Adrenal gland (tissue), 12 donors: ENCODE measurements around the gene PLPPR2. TPM values are rescaled to one million over a fixed set of nuclear protein-coding genes. Genes with fewer than 3 reads are reported as not detected.
"Not testable (repeated sequence)": the region's sequence is repeated elsewhere in the genome, so short reads cannot be mapped to it uniquely, and the experiment has no call there.

Source experiments
- DNase-seq, 7 donors: peaks; one replicate each; pipeline ENCODE4 v3.0.0-alpha.2; 2019 to 2020
- H3K27ac ChIP-seq, 5 donors: fragments of 200-600 bp; sonication (generic) in 4 of 5; 1 replicate in 3 of 5; 2 replicates in 2 of 5; pipeline versions ENCODE4 v1.5.1 to v1.8.0; 2016 to 2020; ENCODE audit warnings: mild to moderate bottlenecking in 1 of 5
- H3K27me3 ChIP-seq: fragments of 200-600 bp; 2 replicates; pipeline ENCODE4 v1.8.0; 2021
- H3K36me3 ChIP-seq, 2 donors: fragments of 200-600 bp; replicated peaks in 1 of 2; 1 replicate in 1 of 2; 2 replicates in 1 of 2; pipeline versions ENCODE4 v1.5.1 to v1.8.0; 2018 to 2022
- H3K4me1 ChIP-seq, 2 donors: fragments of 200-600 bp; replicated peaks in 1 of 2; 1 replicate in 1 of 2; 2 replicates in 1 of 2; pipeline versions ENCODE4 v1.5.1 to v1.8.0; 2018 to 2021
- H3K4me3 ChIP-seq, 4 donors: fragments of 200-600 bp; sonication (generic) in 3 of 4; one replicate each; pipeline ENCODE4 v1.5.1; 2016 to 2018
- H3K9me3 ChIP-seq, 3 donors: fragments of 200-600 bp; sonication (generic) in 1 of 3; replicated peaks in 1 of 3; 1 replicate in 2 of 3; 2 replicates in 1 of 3; pipeline versions ENCODE4 v1.5.1 to v1.8.0; 2016 to 2021
- CTCF ChIP-seq, 6 experiments: fragments of 450-650 bp in 4 of 6; fragments of 200-600 bp in 2 of 6; sonication (generic) in 1 of 6; IDR thresholded peaks; 1 replicate in 5 of 6; 2 replicates in 1 of 6; pipeline versions ENCODE4 v1.5.1 to v1.8.0; 2016 to 2021; ENCODE audit warnings: antibody characterized with exemption in 6 of 6, mild to moderate bottlenecking in 2 of 6, moderate library complexity in 1 of 6
- POLR2A ChIP-seq, 2 donors: fragments of 450-650 bp; IDR thresholded peaks; one replicate each; pipeline ENCODE4 v1.6.1; 2017; ENCODE audit warnings: antibody characterized with exemption in 2 of 2, mild to moderate bottlenecking in 2 of 2, moderate library complexity in 1 of 2
- WGBS, 4 donors: extraction: QIAGEN DNeasy Blood & Tissue Kit in 2 of 4; methylation state at CpG; one replicate each; pipeline versions ENCODE4 v1.1.5 to v1.1.7; 2013 to 2017; 5-methylcytosine and 5-hydroxymethylcytosine counted together
- intact Hi-C, 2 donors: fragments of 100-400 bp; cut with DNase I; formaldehyde crosslinking; loops; one replicate each; pipeline versions ENCODE4 v1.14.1 to v1.15.0; 2022 to 2023
- polyA plus RNA-seq, 3 donors: library from polyadenylated mRNA; stranded (reverse); fragments of 200-250 nt in 2 of 3; fragments of 350-450 nt in 1 of 3; fragmentation: Illumina TruSeq in 1 of 3; extraction: RNeasy Lipid Tissue Mini Kit (QIAGEN cat#74804) in 1 of 3; gene quantifications; one replicate each; pipeline ENCODE4 v1.2.3, GENCODE V29; 2013 to 2014
- total RNA-seq, 9 donors: library from RNA; depleted of rRNA in 4 of 9; stranded (reverse); fragments of >200 nt in 4 of 9; fragments of 120-200 nt in 1 of 9; fragmentation: NEBNext Ultra II Directional in 1 of 9; extraction: Animal tissue kit (Norgen Biotek cat#: 25700) in 1 of 9; gene quantifications; one replicate each; pipeline versions ENCODE4 v1.1.0 to v1.2.4, GENCODE V29; 2013 to 2023
- donor health status: healthy with polysubstance abuse.
- donor health status: Bipolar disorder and iron deficiency.
- donor health status: DM: yes; HTN: yes; CAD: no.
- donor health status: DM: no; HTN: no; CAD: no.
- donor health status: DM: no; HTN: no; CAD: no.
- donor health status: DM: yes; HTN: yes; CAD: no.

PLPPR2 gene
- total and polyA plus RNA-seq, 12 donors = 8.5 to 57.0 (median 41.3) TPM

GRCh38 chr19:11377756-11378155, 22.5 kb downstream of the PLPPR2 start:
- Histone ChIP-seq H3K27me3 (no peaks in the 10 kb centered on the region), H3K4me1 (peaks cover 46 to 68% of the 10 kb centered on the region in 2 donors), H3K9me3 (no peaks in the 10 kb centered on the region), H3K27ac (peak overlapping the region in 4 of 5 donors; percentile 28 to 97 (median 85)), H3K36me3 (no peaks in the 10 kb centered on the region), H3K4me3 (no peak overlapping the region)
- WGBS, 4 donors = 77 to 88% (median 85%) methylated on average over 3 of the region's 3 CpGs
- no peak for DNase-seq
- no peak for TF ChIP-seq POLR2A (IDR thresholded peaks at IDR 0.05)
- no peak for TF ChIP-seq CTCF (IDR thresholded peaks at IDR 0.05)
- intact Hi-C loops = no loop called here

- TF ChIP-seq POLR2A (IDR thresholded peaks at IDR 0.05) (peak in 1 of 2 donors; percentile 54), CTCF (IDR thresholded peaks at IDR 0.05) (peak; percentile 25 to 62 (median 52))
- Histone ChIP-seq H3K4me1 (peaks cover 49 to 76% of the 10 kb centered on the region in 2 donors), H3K36me3 (no peaks in the 10 kb centered on the region), H3K9me3 (no peaks in the 10 kb centered on the region), H3K27ac (peak overlapping the region in 4 of 5 donors; percentile 28 to 97 (median 85)), H3K27me3 (no peaks in the 10 kb centered on the region), H3K4me3 (no peak overlapping the region)
- intact Hi-C loops = no loop called here
- 20 to 35% (median 28%) methylated on average over 1 to 8 of the region's 8 CpGs for WGBS, 4 donors
- peak in 6 of 7 donors; percentile 62 to 84 (median 67) for DNase-seq
These were observed 23.3 kb downstream of the PLPPR2 start for GRCh38 chr19:11378319-11379189.

GRCh38 chr19:11379269-11379845, 24.1 kb downstream of the PLPPR2 start:
- WGBS, 4 donors = 88 to 91% (median 89%) methylated on average over 13 to 14 of the region's 14 CpGs
- H3K36me3 ChIP-seq, H3K4me3 ChIP-seq, H3K27me3 ChIP-seq, H3K9me3 ChIP-seq, intact Hi-C loops, DNase-seq: not testable (repeated sequence)
- TF ChIP-seq POLR2A (IDR thresholded peaks at IDR 0.05) = peak in 1 of 2 donors; percentile 5
- Histone ChIP-seq H3K4me1 (peaks cover 44 to 73% of the 10 kb centered on the region in 2 donors), H3K27ac (peak overlapping the region in 3 of 5 donors; percentile 88 to 97 (median 96))

- intact Hi-C loops = loop anchor here (5.0 kb wide), 3 partner anchors 52 to 102 kb away; partner anchors contain the start of gene ELAVL3 (in 1 of the 2)
- Histone ChIP-seq H3K27me3 (no peaks in the 10 kb centered on the region), H3K27ac (peak overlapping the region in 4 of 5 donors; percentile 88 to 97 (median 92)), H3K9me3 (no peaks in the 10 kb centered on the region), H3K4me1 (peaks cover 44 to 73% of the 10 kb centered on the region in 2 donors), H3K36me3 (no peaks in the 10 kb centered on the region), H3K4me3 (peak overlapping the region in 1 of 4 donors; percentile 68)
- no peak for TF ChIP-seq POLR2A (IDR thresholded peaks at IDR 0.05)
- TF ChIP-seq CTCF (IDR thresholded peaks at IDR 0.05) = no peak
- DNase-seq = peak in 1 of 7 donors; percentile 56
- 88 to 92% (median 90%) methylated on average over 7 of the region's 7 CpGs for WGBS, 4 donors
These were observed 24.7 kb downstream of the PLPPR2 start for GRCh38 chr19:11379857-11380350.
